Measurements from ENCODE around the gene ELAVL1.

The ELAVL1 gene

GRCh38 chr19:8005534-8006256 is at the start of gene ELAVL1:
TSS of gene ELAVL1 (minus strand) at chr19:8005641. CDS start at chr19:7991815, 13,826 bp downstream.
- Mint-ChIP-seq H3K9me3 (no peaks in the 10 kb centered on the region), H3K27me3 (ENCODE audit: low read depth) (no peaks in the 10 kb centered on the region)
- no peak for TF ChIP-seq CTCF (IDR thresholded peaks at IDR 0.05; ENCODE audit: unreplicated experiment in 3 of 3)

GRCh38 chr19:8054169-8054568 is 48.7 kb upstream of the ELAVL1 start:
- Mint-ChIP-seq H3K4me1 (no peaks in the 10 kb centered on the region), H3K36me3 (ENCODE audit: low read depth) (no peaks in the 10 kb centered on the region), H3K27me3 (ENCODE audit: low read depth) (peaks cover 7% of the 10 kb centered on the region), H3K27ac (no peak overlapping the region), H3K4me3 (no peak overlapping the region), H3K9me3 (no peaks in the 10 kb centered on the region)
- no peak for TF ChIP-seq CTCF (IDR thresholded peaks at IDR 0.05; ENCODE audit: unreplicated experiment in 3 of 3)

More at GRCh38 chr19:8005534-8006256, at the start of gene ELAVL1:
- H3K27ac Mint-ChIP-seq, result peak within 1 kb of the TSS; percentile 93 to 99 (median 98)
- H3K4me3 Mint-ChIP-seq, result peak within 1 kb of the TSS; percentile 96 to 100 (median 97)
- peaks cover 16% of the 10 kb centered on the region for H3K36me3 Mint-ChIP-seq (ENCODE audit: low read depth)
- H3K4me1 Mint-ChIP-seq, result peaks cover 34% of the 10 kb centered on the region

GRCh38 chr19:8052464-8052859 is 47.0 kb upstream of the ELAVL1 start, which contains the start of gene CCL25:
TSS of gene CCL25 (plus strand) at chr19:8052760. CDS start at chr19:8053050, 290 bp downstream.
- Mint-ChIP-seq H3K27me3 (ENCODE audit: low read depth) (peaks cover 10% of the 10 kb centered on the region), H3K9me3 (no peaks in the 10 kb centered on the region), H3K27ac (no peak within 1 kb of the TSS), H3K4me3 (no peak within 1 kb of the TSS), H3K36me3 (ENCODE audit: low read depth) (no peaks in the 10 kb centered on the region), H3K4me1 (no peaks in the 10 kb centered on the region)
- no peak for TF ChIP-seq CTCF (IDR thresholded peaks at IDR 0.05; ENCODE audit: unreplicated experiment in 3 of 3)

- TF ChIP-seq CTCF (IDR thresholded peaks at IDR 0.05; ENCODE audit: unreplicated experiment in 3 of 3), result no peak
- H3K4me1 Mint-ChIP-seq, result no peaks in the 10 kb centered on the region
- no peaks in the 10 kb centered on the region for H3K9me3 Mint-ChIP-seq
- peaks cover 11% of the 10 kb centered on the region for H3K27me3 Mint-ChIP-seq (ENCODE audit: low read depth)
- peak overlapping the region; percentile 51 to 70 (median 59) for H3K4me3 Mint-ChIP-seq
- H3K36me3 Mint-ChIP-seq (ENCODE audit: low read depth), result no peaks in the 10 kb centered on the region
- peak overlapping the region in 1 of 3 experiments; percentile 22 for H3K27ac Mint-ChIP-seq
Measured at GRCh38 chr19:8050274-8051096, 45.0 kb upstream of the ELAVL1 start.

GRCh38 chr19:8046569-8047165 is 41.2 kb upstream of the ELAVL1 start:
- Mint-ChIP-seq H3K27me3 (ENCODE audit: low read depth) (peaks cover 4% of the 10 kb centered on the region), H3K36me3 (ENCODE audit: low read depth) (no peaks in the 10 kb centered on the region), H3K4me1 (peaks cover 4% of the 10 kb centered on the region), H3K9me3 (no peaks in the 10 kb centered on the region), H3K4me3 (no peak overlapping the region), H3K27ac (no peak overlapping the region)
- no peak for TF ChIP-seq CTCF (IDR thresholded peaks at IDR 0.05; ENCODE audit: unreplicated experiment in 3 of 3)
